Renal cortical epithelial cell (primary cell): Measurements from ENCODE around the gene NIPSNAP2. TPM values are rescaled to one million over a fixed set of nuclear protein-coding genes. Genes with fewer than 3 reads are reported as not detected.

Experiments used
- DNase-seq: peaks from one replicate; pipeline ENCODE4 v3.0.0-alpha.2; 2011; ENCODE audit warnings: low read depth
- total RNA-seq: library from RNA; depleted of rRNA; stranded (reverse); fragments of >200 nt; gene quantifications from 2 replicates; pipeline ENCODE4 v1.2.3, GENCODE V29; 2014

NIPSNAP2 gene
- total RNA-seq, 1 donor from 2014 or later = 78.6 TPM

DNA sequence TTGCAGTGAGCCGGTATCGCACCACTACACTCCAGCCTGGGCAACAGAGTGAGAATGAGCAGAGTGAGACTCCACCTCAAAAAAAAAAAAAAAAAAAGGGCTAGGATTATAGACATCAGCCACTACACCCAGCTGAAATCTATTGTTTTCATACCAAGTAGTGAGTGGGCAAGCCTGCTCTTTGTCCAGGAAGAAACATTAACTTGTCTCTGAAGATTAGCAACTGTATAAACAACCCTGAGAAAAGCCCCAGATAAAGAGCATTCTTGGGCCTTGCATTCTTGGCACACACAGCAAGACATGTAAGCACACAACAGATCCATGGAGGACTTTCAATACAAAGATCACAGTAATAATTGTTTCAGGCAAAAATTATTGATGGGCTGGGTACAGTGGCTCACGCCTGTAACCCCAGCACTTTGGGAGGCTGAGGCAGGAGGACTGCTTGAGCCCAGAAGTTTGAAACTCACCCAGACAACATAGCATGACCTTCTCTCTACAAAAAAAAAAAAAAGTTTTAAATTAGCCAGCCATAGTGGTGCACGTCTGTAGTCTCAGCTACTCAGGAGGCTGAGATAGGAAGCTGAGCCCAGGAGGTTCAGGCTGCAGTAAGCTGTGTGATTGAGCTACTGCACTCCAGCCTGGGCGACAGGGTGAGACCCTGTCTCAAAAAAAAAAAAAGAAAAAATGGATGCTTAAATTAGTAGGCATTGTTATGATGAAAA is 82.5 kb downstream of the NIPSNAP2 start:
- peak; percentile 96 for DNase-seq

DNA sequence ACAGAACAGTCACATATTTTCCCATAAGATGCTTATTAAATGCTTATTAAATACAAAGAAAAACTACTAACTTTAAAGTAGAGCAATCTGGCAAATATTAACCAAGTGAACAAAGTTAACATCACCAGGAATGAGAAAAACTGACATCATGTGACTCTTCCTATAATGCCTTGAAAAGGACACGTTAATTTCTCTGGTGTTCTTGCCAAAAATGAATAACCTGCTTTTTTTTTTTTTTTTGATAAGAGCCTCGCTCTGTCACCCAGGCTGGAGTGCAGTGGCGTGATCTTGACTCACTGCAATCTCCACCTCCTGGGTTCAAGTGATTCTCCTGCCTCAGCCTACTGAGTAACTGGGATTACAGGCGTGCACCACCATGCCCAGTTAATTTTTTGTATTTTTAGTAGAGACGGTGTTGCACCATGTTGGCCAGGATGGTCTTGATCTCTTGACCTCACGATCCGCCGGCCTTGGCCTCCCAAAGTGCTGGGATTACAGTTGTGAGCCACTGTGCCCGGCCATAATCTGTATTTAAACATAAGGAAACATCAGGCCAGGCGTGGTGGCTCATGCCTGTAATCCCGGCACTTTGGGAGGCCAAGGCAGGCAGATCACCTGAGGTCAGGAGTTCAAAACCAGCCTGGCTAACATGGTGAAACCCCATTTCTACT is 83.2 kb downstream of the NIPSNAP2 start:
- peak; percentile 83 for DNase-seq

DNA sequence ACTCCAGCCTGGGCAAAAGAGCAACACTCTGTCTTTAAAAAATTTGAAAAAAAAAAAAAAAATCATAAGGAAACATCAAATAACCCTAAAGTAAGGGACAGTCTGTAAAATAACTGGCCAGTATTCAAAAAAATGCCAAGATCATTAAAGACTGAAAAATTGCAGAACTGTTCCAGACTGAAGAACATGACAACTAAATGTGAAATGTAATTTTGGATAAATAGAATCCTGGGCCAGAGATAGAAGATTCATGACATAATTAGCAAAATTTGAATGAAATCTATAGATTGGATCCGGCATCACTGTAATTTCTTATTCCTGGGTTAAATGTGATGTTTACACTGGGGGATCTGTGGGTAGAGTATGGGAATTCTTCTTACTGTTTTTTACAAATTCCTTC is 83.9 kb downstream of the NIPSNAP2 start:
- DNase-seq = no peak

DNA sequence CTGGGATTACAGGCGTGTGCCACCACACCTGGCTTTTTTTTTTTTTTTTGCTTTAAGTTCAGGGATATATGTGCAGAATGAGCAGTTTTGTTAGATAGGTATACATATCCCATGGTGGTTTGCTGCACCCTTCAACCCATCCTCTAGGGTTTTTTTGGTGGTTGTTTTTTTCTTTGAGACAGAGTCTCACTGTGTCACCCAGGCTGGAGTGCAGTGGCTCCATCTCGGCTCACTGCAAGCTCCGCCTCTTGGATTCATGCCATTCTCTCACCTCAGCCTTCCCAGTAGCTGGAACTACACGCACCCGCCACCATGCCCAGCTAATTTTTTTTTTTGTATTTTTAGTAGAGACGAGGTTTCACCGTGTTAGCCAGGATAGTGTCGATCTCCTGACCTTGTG is 84.4 kb downstream of the NIPSNAP2 start:
- peak; percentile 29 for DNase-seq

Other genes with a start within 250 kb of the NIPSNAP2 start
- not detected in 2 replicates for gene SEPTIN14, start 101.8 kb upstream of the NIPSNAP2 start, total RNA-seq
- 3.5 and 7.0 TPM in 2 replicates for gene ZNF713, start 77.1 kb upstream of the NIPSNAP2 start, total RNA-seq
- gene MRPS17, start 12.7 kb upstream of the NIPSNAP2 start, total RNA-seq = 15.6 and 28.0 TPM in 2 replicates
- gene PSPH, start 86.9 kb downstream of the NIPSNAP2 start, total RNA-seq = 42.7 and 90.6 TPM in 2 replicates
- 184 and 264 TPM in 2 replicates for gene CCT6A, start 87.2 kb downstream of the NIPSNAP2 start, total RNA-seq
- gene SUMF2, start 99.7 kb downstream of the NIPSNAP2 start, total RNA-seq = 130 and 194 TPM in 2 replicates
- 0.15 TPM in 1 of 2 replicates, not detected in the other for gene PHKG1, start 128.4 kb downstream of the NIPSNAP2 start, total RNA-seq
- 215 and 649 TPM in 2 replicates for gene CHCHD2, start 141.9 kb downstream of the NIPSNAP2 start, total RNA-seq
- gene NUPR2, start 151.8 kb downstream of the NIPSNAP2 start, total RNA-seq = 0.20 TPM in 1 of 2 replicates, not detected in the other